K562 (cell line): ENCODE data around the gene SF3B3. TPM values are rescaled to one million over a fixed set of nuclear protein-coding genes. Genes with fewer than 3 reads are reported as not detected.

Experiments used
- ATAC-seq: fragments of 200-7000 bp; cut with Tn5 transposase; 3 replicates; pipeline ENCODE4 v1.9.1; 2020; ENCODE audit warnings: moderate library complexity
- BruUV-seq: library from RNA; stranded (reverse); fragments of 400-500 nt; replicated peaks from 2 replicates; lab custom pipeline; 2021; lab: Mats Ljungman, UMichigan
- CTCF ChIA-PET: fragments of 300-600 bp; formaldehyde crosslinking; extraction: SDS; loops from one replicate; lab custom pipeline; 2021; ENCODE audit warnings: low intra/inter-chr PET ratio; lab: Yijun Ruan, JAX
- POLR2A ChIA-PET: fragments of 300-600, 350-650 bp; sonication (Branson Sonifier 250); formaldehyde crosslinking; extraction: SDS; loops from one replicate; lab custom pipeline; 2021; ENCODE audit warnings: antibody characterized with exemption, inconsistent platforms; lab: Yijun Ruan, JAX
- DNase-seq, 4 experiments: peaks; one replicate each; pipeline versions ENCODE4 v3.0.0 to v3.0.0-alpha.2; 2011 to 2018; ENCODE audit warnings: low spot score in 3 of 4, mixed read lengths in 3 of 4; ENCODE audit errors: extremely low read depth in 1 of 4
- FAIRE-seq: peaks from 2 replicates; lab custom pipeline; 2011; peaks lifted over from hg19 to GRCh38; lab: Jason Lieb, UNC
- H2AFZ ChIP-seq: 2 replicates; pipeline ENCODE4 v1.6.0; 2011; ENCODE audit warnings: low read depth, low read length, control low read depth, inconsistent platforms
- H3K27ac ChIP-seq: fragments of 200-600 bp; 3 replicates; pipeline ENCODE4 v1.8.0; 2011; ENCODE audit warnings: low read depth, mild to moderate bottlenecking, control low read depth, inconsistent platforms, low read length, moderate library complexity, mixed read lengths; ENCODE audit errors: extremely low read depth
- H3K27me3 ChIP-seq, 2 experiments: fragments of 300-600 bp in 1 of 2; 2 replicates in 1 of 2; 3 replicates in 1 of 2; pipeline versions ENCODE4 v1.6.0 to v1.8.0; 2011; ENCODE audit warnings: inconsistent platforms in 2 of 2, low read length in 2 of 2, mild to moderate bottlenecking in 1 of 2, mixed read lengths in 1 of 2, moderate library complexity in 1 of 2; ENCODE audit not compliant: control insufficient read depth in 2 of 2, insufficient read depth in 2 of 2
- H3K36me3 ChIP-seq: fragments of 300-600 bp; 3 replicates; pipeline ENCODE4 v1.8.0; 2011; ENCODE audit warnings: mild to moderate bottlenecking, low read length, inconsistent platforms; ENCODE audit not compliant: control insufficient read depth, insufficient read depth
- H3K4me1 ChIP-seq, 2 experiments: fragments of 200-600 bp in 1 of 2; replicated peaks in 1 of 2; 2 replicates in 1 of 2; 3 replicates in 1 of 2; pipeline versions ENCODE4 v1.5.1 to v1.8.0; 2011; ENCODE audit warnings: inconsistent platforms in 2 of 2, low read length in 2 of 2, mild to moderate bottlenecking in 1 of 2, mixed read lengths in 1 of 2, moderate library complexity in 1 of 2; ENCODE audit not compliant: control insufficient read depth in 2 of 2, insufficient read depth in 2 of 2
- H3K4me2 ChIP-seq: 2 replicates; pipeline ENCODE4 v1.6.1; 2011; ENCODE audit warnings: low read length, control low read depth, inconsistent platforms, mixed read lengths; ENCODE audit not compliant: insufficient read depth
- H3K4me3 ChIP-seq: fragments of 200-600 bp; sonication (generic), shearing (Covaris generic); 2 replicates; pipeline ENCODE4 v1.5.1; 2016; ENCODE audit warnings: control low read depth, inconsistent platforms
- H3K79me2 ChIP-seq: fragments of 200-600 bp; 3 replicates; pipeline ENCODE4 v1.8.0; 2011; ENCODE audit warnings: low read length, inconsistent platforms; ENCODE audit not compliant: control insufficient read depth, insufficient read depth
- H3K9ac ChIP-seq, 2 experiments: 2 replicates each; pipeline versions ENCODE4 v1.6.0 to v1.6.1; 2011; ENCODE audit warnings: low read depth in 2 of 2, low read length in 2 of 2, control low read depth in 1 of 2, inconsistent platforms in 1 of 2, mild to moderate bottlenecking in 1 of 2, mixed read lengths in 1 of 2; ENCODE audit not compliant: insufficient read depth in 1 of 2
- H3K9me1 ChIP-seq: one replicate; pipeline ENCODE4 v1.6.0; 2011; ENCODE audit warnings: inconsistent platforms, mild to moderate bottlenecking, low read length, moderate library complexity; ENCODE audit not compliant: control insufficient read depth, insufficient read depth
- H3K9me3 ChIP-seq: replicated peaks from 2 replicates; pipeline ENCODE4 v1.5.1; 2011; ENCODE audit warnings: low read depth, low read length, inconsistent platforms; ENCODE audit not compliant: control insufficient read depth, insufficient read depth
- H4K20me1 ChIP-seq: replicated peaks from 2 replicates; pipeline ENCODE4 v1.6.1; 2011; ENCODE audit warnings: low read length, inconsistent platforms, mixed read lengths; ENCODE audit not compliant: control insufficient read depth, insufficient read depth
- CBFA2T3 ChIP-seq: fragments of 450-650 bp; IDR thresholded peaks from 2 replicates; pipeline ENCODE4 v1.6.1; 2017
- CEBPB ChIP-seq: fragments of 450-650 bp; IDR thresholded peaks from 2 replicates; pipeline ENCODE4 v1.6.1; 2016; ENCODE audit warnings: missing genetic modification characterization, missing compliant biosample characterization
- POLR2B ChIP-seq: fragments of 450-650 bp; IDR thresholded peaks from 2 replicates; pipeline ENCODE4 v1.6.1; 2018; ENCODE audit warnings: low read depth; ENCODE audit not compliant: partially characterized antibody
- ZNF121 ChIP-seq: sonication (generic); formaldehyde crosslinking; conservative IDR thresholded peaks from 2 replicates; pipeline ENCODE4 v1.8.0; 2022; ENCODE audit warnings: missing genetic modification reagents
- ZNF830 ChIP-seq: fragments of 250-450 bp; sonication (Bioruptor Pico); IDR thresholded peaks from 2 replicates; pipeline ENCODE4 v1.5.0; 2021; ENCODE audit warnings: mild to moderate bottlenecking
- WGBS: fragments of 100-300 bp; shearing (Covaris generic); methylation state at CpG from one replicate; pipeline ENCODE4 v1.1.6; 2016; ENCODE audit warnings: low coverage, mixed read lengths; ENCODE audit not compliant: insufficient coverage; ENCODE audit errors: missing lambda C conversion rate; 5-methylcytosine and 5-hydroxymethylcytosine counted together
- in situ Hi-C: fragments of 300-500 bp; cut with MboI; formaldehyde crosslinking; loops from 4 replicates; pipeline ENCODE4 v1.15.0; 2018; ENCODE audit warnings: inconsistent platforms, mixed read lengths
- intact Hi-C: fragments of 100-400 bp; cut with micrococcal nuclease; formaldehyde crosslinking; loops from 2 replicates; pipeline ENCODE4 v1.14.2; 2022
- polyA plus RNA-seq, 8 experiments: library from polyadenylated mRNA; depleted of rRNA in 4 of 8; stranded (reverse) in 5 of 8; unstranded in 3 of 8; fragments of >200 nt; fragmentation: Nextera tagmentation in 2 of 8; fragmentation: Illumina TruSeq in 1 of 8; extraction: Ambion mirVana in 2 of 8; extraction: Trizol in 1 of 8; gene quantifications; 2 replicates each; pipeline versions ENCODE4 v1.2.1 to v1.2.3, GENCODE V29; 2011 to 2014; ENCODE audit warnings: inconsistent platforms in 1 of 8, missing spikeins in 1 of 8
- total RNA-seq, 7 experiments: library from RNA; depleted of rRNA in 6 of 7; stranded (reverse); fragments of >200 nt in 6 of 7; fragmentation: Illumina TruSeq in 2 of 7; extraction: Trizol in 2 of 7; gene quantifications; 2 replicates each; pipeline versions ENCODE4 v1.2.1 to v1.2.3, GENCODE V29; 2011 to 2021; ENCODE audit warnings: low replicate concordance in 1 of 7

SF3B3 gene
- total and polyA plus RNA-seq, 9 of the 15 experiments (the other 6 are each of a cell fraction or from before 2014, with no cell fraction given), result 98.9 to 546 (median 221) TPM

DNA sequence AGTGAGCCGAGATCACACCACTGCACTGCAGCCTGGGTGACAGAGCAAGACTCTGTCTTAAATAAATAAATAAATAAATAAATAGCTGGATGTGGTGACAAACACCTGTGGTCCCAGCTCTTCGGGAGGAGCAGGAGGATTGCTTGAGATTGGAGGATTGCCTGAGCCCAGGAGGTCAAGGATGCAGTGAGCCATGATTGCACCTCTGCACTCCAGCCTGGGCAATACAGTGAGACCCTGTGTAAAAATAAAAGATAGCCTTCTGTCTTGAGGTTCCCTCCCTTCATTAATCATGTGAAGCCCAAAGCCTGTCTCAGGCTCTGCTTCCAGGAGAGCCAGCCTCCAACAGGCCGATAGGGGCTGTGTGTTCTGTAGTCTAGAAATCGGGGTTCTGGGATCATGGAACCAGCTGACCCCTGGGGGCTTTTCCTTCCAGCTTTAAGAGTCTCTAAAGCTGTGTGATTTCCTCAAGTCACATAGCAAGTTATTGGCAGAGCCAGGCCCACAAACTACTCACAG is 88.2 kb downstream of the SF3B3 start:
- Histone ChIP-seq H3K27ac (no peak overlapping the region), H3K9me1 (no peaks in the 10 kb centered on the region), H3K4me1 (0 out of 5 replicates have a peak, but pooled peaks cover 0 to 5% of the 10 kb centered on the region in 2 experiments), H4K20me1 (no peaks in the 10 kb centered on the region), H3K4me2 (no peak overlapping the region), H3K9me3 (no peaks in the 10 kb centered on the region), H3K36me3 (no peaks in the 10 kb centered on the region), H3K4me3 (no peak overlapping the region), H3K79me2 (no peaks in the 10 kb centered on the region), H3K9ac (no peak overlapping the region), H3K27me3 (peaks cover 5 to 34% of the 10 kb centered on the region in 2 experiments; a peak in 3 of 5 replicates), H2AFZ (no peak overlapping the region)
- no peak for FAIRE-seq
- TF ChIP-seq POLR2B (no peak), ZNF121 (peak; percentile 24; the same call in 1 of the 2 replicates), CBFA2T3 (no peak)
- in situ Hi-C loops, result no loop called here
- ATAC-seq, result no peak
- CTCF ChIA-PET, result no interaction called here
- BruUV-seq, result no TSS peak
- intact Hi-C loops, result no loop called here
- POLR2A ChIA-PET, result interaction anchor here (0.7 to 1.4 kb wide), 2 partner anchors 36 to 249 kb away, joined by 4 to 5 read pairs; no protein-coding TSS in a partner anchor
- DNase-seq, result peak in 1 of 4 experiments; percentile 3
- WGBS, result 11% methylated on average over 4 of the region's 4 CpGs

DNA sequence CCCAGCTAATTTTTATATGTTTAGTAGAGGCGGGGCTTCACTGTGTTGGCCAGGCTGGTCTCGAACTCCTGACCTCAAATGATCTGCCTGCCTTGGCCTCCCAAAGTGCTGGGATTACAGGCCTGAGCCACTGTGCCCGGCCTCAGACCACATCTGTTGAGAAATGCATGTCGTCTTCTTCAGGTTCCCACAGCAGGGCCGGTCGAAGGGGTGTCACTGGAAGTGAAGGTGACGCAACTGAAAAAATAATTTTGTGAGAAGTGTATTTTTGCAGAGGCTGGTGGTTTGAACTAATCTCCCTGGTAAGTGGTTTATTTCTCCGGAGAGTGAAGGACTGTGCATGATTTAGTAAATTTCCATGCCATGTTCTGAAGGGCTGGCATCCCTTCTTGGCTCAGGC is 89.3 kb downstream of the SF3B3 start:
- FAIRE-seq (no peak), ATAC-seq (no peak), DNase-seq (no peak)
- BruUV-seq, result no TSS peak
- no peaks in the 10 kb centered on the region for H3K36me3 ChIP-seq
- H3K4me3 ChIP-seq, result no peak overlapping the region
- no peak overlapping the region for H3K4me2 ChIP-seq
- no peak overlapping the region for H3K27ac ChIP-seq
- POLR2A ChIA-PET, result interaction anchor here (0.6 to 1.6 kb wide), 3 partner anchors 11 to 345 kb away, joined by 3 to 6 read pairs (median 3); no protein-coding TSS in a partner anchor
- H3K9me1 ChIP-seq, result no peaks in the 10 kb centered on the region
- CTCF ChIA-PET, result no interaction called here
- H3K4me1 ChIP-seq, result 0 out of 5 replicates have a peak, but pooled peaks cover 0 to 5% of the 10 kb centered on the region in 2 experiments
- peaks cover 5 to 30% of the 10 kb centered on the region in 2 experiments; a peak in 3 of 5 replicates for H3K27me3 ChIP-seq
- intact Hi-C loops (no loop called here), in situ Hi-C loops (no loop called here)
- no peak overlapping the region for H2AFZ ChIP-seq
- 0 out of 2 replicates have a peak, but pooled peaks have one; percentile 9 for TF ChIP-seq CEBPB
- TF ChIP-seq ZNF830, result no peak
- H3K79me2 ChIP-seq, result no peaks in the 10 kb centered on the region
- WGBS, result 24% methylated on average over 8 of the region's 8 CpGs
- no peak overlapping the region for H3K9ac ChIP-seq
- no peaks in the 10 kb centered on the region for H3K9me3 ChIP-seq
- H4K20me1 ChIP-seq, result no peaks in the 10 kb centered on the region
